Fibroblast of lung (primary cell): ENCODE data around the gene CYTH1.

Experiments
- CTCF ChIP-seq, 2 donors: IDR thresholded peaks in 1 of 2; conservative IDR thresholded peaks in 1 of 2; 1 replicate in 1 of 2; 2 replicates in 1 of 2; pipeline ENCODE4 v1.5.1; 2011 to 2012; ENCODE audit warnings: low read length in 2 of 2, control low read depth in 1 of 2, inconsistent platforms in 1 of 2, low read depth in 1 of 2, mild to moderate bottlenecking in 1 of 2
- EZH2 ChIP-seq: IDR thresholded peaks from 2 replicates; pipeline ENCODE4 v1.5.1; 2012; ENCODE audit warnings: low read length, control low read depth, mild to moderate bottlenecking; ENCODE audit errors: missing control alignments

- TF ChIP-seq CTCF (conservative IDR thresholded peaks at IDR 0.05 in 1 of 2, IDR thresholded peaks at IDR 0.05 in 1 of 2; ENCODE audit: low read depth in 1 of 2, low read length in 2 of 2) (no peak), EZH2 (no peak)
Measured at GRCh38 chr17:78826421-78826820, 44.3 kb upstream of the CYTH1 start.
